TTC549 (cell line): ENCODE measurements around the gene SPTLC3.
A peak's percentile ranks its signal among the peaks of the same experiment; 100 is the strongest.
"Not testable (repeated sequence)": the region's sequence is repeated elsewhere in the genome, so short reads cannot be mapped to it uniquely, and the experiment has no call there.

Experiments used
- FAIRE-seq: peaks from 2 replicates; lab custom pipeline; 2012; peaks lifted over from hg19 to GRCh38; lab: Jason Lieb, UNC

SPTLC3 gene

GRCh38 chr20:13008761-13009681 lies at the start of gene SPTLC3:
SPTLC3 (plus strand) TSS chr20:13008972; CDS start chr20:13009268, 296 bp downstream.
- no peak for FAIRE-seq

GRCh38 chr20:12961725-12962124 lies 47.0 kb upstream of the SPTLC3 start:
- FAIRE-seq, result no peak

- FAIRE-seq, result no peak
Measured at GRCh38 chr20:12962895-12963294, 45.9 kb upstream of the SPTLC3 start.

- no peak for FAIRE-seq
Measured at GRCh38 chr20:12963416-12963815, 45.4 kb upstream of the SPTLC3 start.

- no peak for FAIRE-seq
Measured at GRCh38 chr20:12965212-12965869, 43.4 kb upstream of the SPTLC3 start.

GRCh38 chr20:12965870-12966251 lies 42.9 kb upstream of the SPTLC3 start:
- no peak for FAIRE-seq

GRCh38 chr20:12966468-12967085 lies 42.2 kb upstream of the SPTLC3 start:
- FAIRE-seq, result peak; percentile 74

- no peak for FAIRE-seq
Measured at GRCh38 chr20:12967932-12968331, 40.8 kb upstream of the SPTLC3 start.

- FAIRE-seq, result no peak
Measured at GRCh38 chr20:12968472-12968871, 40.3 kb upstream of the SPTLC3 start.

GRCh38 chr20:12969071-12969669 lies 39.6 kb upstream of the SPTLC3 start:
- no peak for FAIRE-seq

GRCh38 chr20:12970372-12970821 lies 38.4 kb upstream of the SPTLC3 start:
- FAIRE-seq, result peak; percentile 47

- no peak for FAIRE-seq
Measured at GRCh38 chr20:12975833-12976608, 32.8 kb upstream of the SPTLC3 start.

GRCh38 chr20:12976720-12977309 lies 32.0 kb upstream of the SPTLC3 start:
- FAIRE-seq, result no peak

- no peak for FAIRE-seq
Measured at GRCh38 chr20:12977328-12978125, 31.2 kb upstream of the SPTLC3 start.

GRCh38 chr20:12978126-12978394 lies 30.7 kb upstream of the SPTLC3 start:
- no peak for FAIRE-seq

GRCh38 chr20:12978613-12979495 lies 29.9 kb upstream of the SPTLC3 start:
- FAIRE-seq, result no peak

- FAIRE-seq, result not testable (repeated sequence)
Measured at GRCh38 chr20:12979713-12980112, 29.1 kb upstream of the SPTLC3 start.

- FAIRE-seq, result no peak
Measured at GRCh38 chr20:12982098-12982497, 26.7 kb upstream of the SPTLC3 start.

- no peak for FAIRE-seq
Measured at GRCh38 chr20:12984069-12984765, 24.6 kb upstream of the SPTLC3 start.
